Activated CD4-positive, alpha-beta T cell treated with anti-CD3 and anti-CD28 coated beads for 1 hour (primary cell): ENCODE measurements around the gene GNPTG.

Experiments
- DNase-seq: peaks from one replicate; pipeline ENCODE4 v3.0.0-alpha.2; 2020

GNPTG gene

GRCh38 chr16:1349351-1349750, 2.4 kb upstream of the GNPTG start:
- DNase-seq = no peak

GRCh38 chr16:1349951-1350350, 1.8 kb upstream of the GNPTG start:
- no peak for DNase-seq

- no peak for DNase-seq
Observed at GRCh38 chr16:1350691-1351090, 1.0 kb upstream of the GNPTG start.

GRCh38 chr16:1351215-1351581, 533 bp upstream of the GNPTG start:
- no peak for DNase-seq

GRCh38 chr16:1354815-1355540, 3.2 kb downstream of the GNPTG start:
- DNase-seq = no peak

GRCh38 chr16:1355591-1355990, 3.9 kb downstream of the GNPTG start:
- no peak for DNase-seq

GRCh38 chr16:1356061-1356900, 4.5 kb downstream of the GNPTG start:
- DNase-seq = no peak

- no peak for DNase-seq
Observed at GRCh38 chr16:1357906-1358566, 6.3 kb downstream of the GNPTG start.

- DNase-seq = no peak
Observed at GRCh38 chr16:1361685-1362360, 10.1 kb downstream of the GNPTG start.

GRCh38 chr16:1362807-1363206, 11.1 kb downstream of the GNPTG start:
- DNase-seq = no peak

- DNase-seq = peak; percentile 55
Observed at GRCh38 chr16:1363501-1364041, 11.8 kb downstream of the GNPTG start.

GRCh38 chr16:1364510-1364909, 12.8 kb downstream of the GNPTG start:
- no peak for DNase-seq

GRCh38 chr16:1366060-1366711, 14.5 kb downstream of the GNPTG start:
- no peak for DNase-seq

GRCh38 chr16:1366712-1367299, 15.1 kb downstream of the GNPTG start:
- no peak for DNase-seq

- no peak for DNase-seq
Observed at GRCh38 chr16:1367486-1368174, 15.9 kb downstream of the GNPTG start.

GRCh38 chr16:1371054-1371978, 19.6 kb downstream of the GNPTG start:
- DNase-seq = no peak

GRCh38 chr16:1372292-1372950, 20.7 kb downstream of the GNPTG start:
- no peak for DNase-seq

- no peak for DNase-seq
Observed at GRCh38 chr16:1374418-1375297, 22.9 kb downstream of the GNPTG start.

- no peak for DNase-seq
Observed at GRCh38 chr16:1375298-1375640, 23.5 kb downstream of the GNPTG start.
